ENCODE results near the gene ANKRD29. TPM values are rescaled to one million over a fixed set of nuclear protein-coding genes. Genes with fewer than 3 reads are reported as not detected.

ANKRD29 gene
- total RNA-seq, 1 donor from 2014 or later = 14.0 TPM

GRCh38 chr18:23569299-23570063 lies 93.2 kb downstream of the ANKRD29 start:
- DNase-seq (ENCODE audit: low read depth) (no peak), FAIRE-seq (no peak)
- no peaks in the 10 kb centered on the region for H3K27me3 ChIP-seq (ENCODE audit: control insufficient read depth, insufficient read depth, low read length)
- H3K36me3 ChIP-seq (ENCODE audit: control insufficient read depth, insufficient read depth, low read length) = peaks cover 15% of the 10 kb centered on the region
- no peak overlapping the region for H3K4me3 ChIP-seq (ENCODE audit: low read depth, low read length)
- no peak for TF ChIP-seq CTCF (IDR thresholded peaks at IDR 0.05; ENCODE audit: insufficient read depth, low read length, severe bottlenecking)

- Histone ChIP-seq H3K4me3 (ENCODE audit: low read depth, low read length) (no peak overlapping the region), H3K27me3 (ENCODE audit: control insufficient read depth, insufficient read depth, low read length) (no peaks in the 10 kb centered on the region), H3K36me3 (ENCODE audit: control insufficient read depth, insufficient read depth, low read length) (peaks cover 16% of the 10 kb centered on the region)
- FAIRE-seq = no peak
- no peak for TF ChIP-seq CTCF (IDR thresholded peaks at IDR 0.05; ENCODE audit: insufficient read depth, low read length, severe bottlenecking)
- DNase-seq (ENCODE audit: low read depth) = no peak
Observed at GRCh38 chr18:23568281-23569138, 94.2 kb downstream of the ANKRD29 start.

GRCh38 chr18:23567671-23568070 lies 95.0 kb downstream of the ANKRD29 start:
- no peaks in the 10 kb centered on the region for H3K27me3 ChIP-seq (ENCODE audit: control insufficient read depth, insufficient read depth, low read length)
- H3K36me3 ChIP-seq (ENCODE audit: control insufficient read depth, insufficient read depth, low read length) = peaks cover 16% of the 10 kb centered on the region
- FAIRE-seq = no peak
- no peak overlapping the region for H3K4me3 ChIP-seq (ENCODE audit: low read depth, low read length)
- TF ChIP-seq CTCF (IDR thresholded peaks at IDR 0.05; ENCODE audit: insufficient read depth, low read length, severe bottlenecking) = no peak
- no peak for DNase-seq (ENCODE audit: low read depth)

- FAIRE-seq (no peak), DNase-seq (ENCODE audit: low read depth) (peak; percentile 82)
- Histone ChIP-seq H3K4me3 (ENCODE audit: low read depth, low read length) (no peak overlapping the region), H3K27me3 (ENCODE audit: control insufficient read depth, insufficient read depth, low read length) (no peaks in the 10 kb centered on the region), H3K36me3 (ENCODE audit: control insufficient read depth, insufficient read depth, low read length) (peaks cover 18% of the 10 kb centered on the region)
- no peak for TF ChIP-seq CTCF (IDR thresholded peaks at IDR 0.05; ENCODE audit: insufficient read depth, low read length, severe bottlenecking)
Observed at GRCh38 chr18:23565916-23566547, 96.7 kb downstream of the ANKRD29 start.

GRCh38 chr18:23563377-23564043 lies 99.2 kb downstream of the ANKRD29 start:
- no peak overlapping the region for H3K4me3 ChIP-seq (ENCODE audit: low read depth, low read length)
- TF ChIP-seq CTCF (IDR thresholded peaks at IDR 0.05; ENCODE audit: insufficient read depth, low read length, severe bottlenecking) = no peak
- FAIRE-seq = no peak
- DNase-seq (ENCODE audit: low read depth) = peak; percentile 70
- H3K27me3 ChIP-seq (ENCODE audit: control insufficient read depth, insufficient read depth, low read length) = no peaks in the 10 kb centered on the region
- H3K36me3 ChIP-seq (ENCODE audit: control insufficient read depth, insufficient read depth, low read length) = peaks cover 20% of the 10 kb centered on the region
